C4-2B (cell line): ENCODE results near the gene NUP210.

Experiments
- ZFX ChIP-seq: fragments of 450-650 bp; IDR thresholded peaks from 2 replicates; pipeline ENCODE4 v1.6.1; 2017
- TF ChIP-seq, protein P1 (sequence below): fragments of 450-650 bp; conservative IDR thresholded peaks from 2 replicates; pipeline ENCODE4 v1.5.1; 2017; ENCODE audit warnings: mild to moderate bottlenecking

DNA sequence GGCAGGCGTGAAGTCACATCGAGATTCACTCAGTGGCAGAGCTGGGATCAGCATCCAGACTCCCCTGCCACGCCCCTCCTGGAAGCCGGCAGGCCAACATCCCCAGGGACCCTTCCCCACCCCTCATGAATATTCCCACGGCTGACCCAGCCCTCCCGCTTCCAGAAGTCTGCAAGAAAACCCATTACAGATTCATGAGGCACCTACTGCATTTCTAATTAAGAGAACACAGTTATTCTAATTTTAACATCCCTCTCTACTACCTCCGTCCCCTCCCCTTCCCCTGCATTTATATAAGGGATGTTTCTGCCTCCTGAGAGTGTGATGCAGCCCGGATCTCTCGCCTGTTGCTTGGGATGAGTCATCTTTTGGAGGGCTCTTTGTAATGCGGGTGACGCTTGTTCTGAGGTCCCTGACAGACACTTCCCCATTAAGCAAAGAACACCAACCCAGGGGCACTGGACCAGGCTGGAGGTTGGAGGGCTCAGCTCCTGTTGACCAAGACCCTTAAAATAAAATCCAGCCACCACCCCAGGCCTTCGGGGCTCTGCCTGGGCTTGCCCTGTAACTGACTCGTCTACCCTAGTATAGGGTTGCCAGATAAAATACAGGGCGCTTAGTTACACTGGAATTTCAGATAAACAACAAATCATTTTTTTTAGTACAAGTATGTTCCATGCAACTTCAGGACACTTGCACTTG lies 118.7 kb downstream of the NUP210 start:
- TF ChIP-seq, protein P1, sequence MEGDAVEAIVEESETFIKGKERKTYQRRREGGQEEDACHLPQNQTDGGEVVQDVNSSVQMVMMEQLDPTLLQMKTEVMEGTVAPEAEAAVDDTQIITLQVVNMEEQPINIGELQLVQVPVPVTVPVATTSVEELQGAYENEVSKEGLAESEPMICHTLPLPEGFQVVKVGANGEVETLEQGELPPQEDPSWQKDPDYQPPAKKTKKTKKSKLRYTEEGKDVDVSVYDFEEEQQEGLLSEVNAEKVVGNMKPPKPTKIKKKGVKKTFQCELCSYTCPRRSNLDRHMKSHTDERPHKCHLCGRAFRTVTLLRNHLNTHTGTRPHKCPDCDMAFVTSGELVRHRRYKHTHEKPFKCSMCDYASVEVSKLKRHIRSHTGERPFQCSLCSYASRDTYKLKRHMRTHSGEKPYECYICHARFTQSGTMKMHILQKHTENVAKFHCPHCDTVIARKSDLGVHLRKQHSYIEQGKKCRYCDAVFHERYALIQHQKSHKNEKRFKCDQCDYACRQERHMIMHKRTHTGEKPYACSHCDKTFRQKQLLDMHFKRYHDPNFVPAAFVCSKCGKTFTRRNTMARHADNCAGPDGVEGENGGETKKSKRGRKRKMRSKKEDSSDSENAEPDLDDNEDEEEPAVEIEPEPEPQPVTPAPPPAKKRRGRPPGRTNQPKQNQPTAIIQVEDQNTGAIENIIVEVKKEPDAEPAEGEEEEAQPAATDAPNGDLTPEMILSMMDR, result no peak
- TF ChIP-seq ZFX, result no peak
